ENCODE data around the gene SYT1.

GRCh38 chr12:79233341-79233781 lies 368.8 kb downstream of the SYT1 start:
- no peak for TF ChIP-seq CTCF (IDR thresholded peaks at IDR 0.05)
- no peak for TF ChIP-seq POLR2A (IDR thresholded peaks at IDR 0.05)

Measured in uterus (tissue), 2 donors.